SK-N-SH (cell line): ENCODE measurements around the gene PRDM15. TPM values are rescaled to one million over a fixed set of nuclear protein-coding genes. Genes with fewer than 3 reads are reported as not detected.

Experiments
- CTCF ChIA-PET: fragments of 300-600, 350-600 bp; formaldehyde crosslinking; extraction: SDS; loops from one replicate; lab custom pipeline; 2021; lab: Yijun Ruan, JAX
- POLR2A ChIA-PET: fragments of 350-600 bp; sonication (Branson Sonifier 250); formaldehyde crosslinking; extraction: SDS; loops from one replicate; lab custom pipeline; 2020; ENCODE audit warnings: antibody characterized with exemption, inconsistent platforms; lab: Yijun Ruan, JAX
- DNase-seq: peaks from one replicate; pipeline ENCODE4 v3.0.0; 2012
- H2AFZ ChIP-seq: fragments of 200-600 bp; sonication (generic); 2 replicates; pipeline ENCODE4 v1.8.1; 2016; ENCODE audit warnings: antibody characterized with exemption, mild to moderate bottlenecking, low read depth
- H3F3A ChIP-seq: fragments of 200-600 bp; sonication (generic); replicated peaks from 2 replicates; pipeline ENCODE3; 2016; ENCODE audit warnings: antibody characterized with exemption, mild to moderate bottlenecking; ENCODE audit not compliant: insufficient read depth
- H3K27ac ChIP-seq, 2 experiments: fragments of 200-500 bp in 1 of 2; fragments of 200-600 bp in 1 of 2; sonication (Bioruptor generic) in 1 of 2; sonication (generic), shearing (Covaris generic) in 1 of 2; 2 replicates each; pipeline versions ENCODE4 v1.5.1 to v1.6.1; 2014 to 2016; ENCODE audit warnings: low read depth in 2 of 2, inconsistent platforms in 1 of 2, low read length in 1 of 2, mild to moderate bottlenecking in 1 of 2, mixed read lengths in 1 of 2
- H3K27me3 ChIP-seq: fragments of 200-600 bp; sonication (generic), shearing (Covaris generic); 2 replicates; pipeline ENCODE4 v1.6.1; 2016; ENCODE audit warnings: mixed run types; ENCODE audit not compliant: insufficient read depth
- H3K36me3 ChIP-seq, 2 experiments: fragments of 200-500 bp in 1 of 2; fragments of 200-600 bp in 1 of 2; sonication (Bioruptor generic) in 1 of 2; sonication (generic) in 1 of 2; replicated peaks in 1 of 2; 2 replicates each; pipeline versions ENCODE3 to v1.5.1; 2014 to 2016; ENCODE audit warnings: low read length in 1 of 2, mild to moderate bottlenecking in 1 of 2; ENCODE audit not compliant: insufficient read depth in 2 of 2, control insufficient read depth in 1 of 2
- H3K4me1 ChIP-seq, 2 experiments: fragments of 200-500 bp in 1 of 2; fragments of 200-600 bp in 1 of 2; sonication (Bioruptor generic) in 1 of 2; sonication (generic), shearing (Covaris generic) in 1 of 2; 2 replicates each; pipeline versions ENCODE4 v1.5.1 to v1.6.1; 2014 to 2016; ENCODE audit warnings: low read depth in 1 of 2, low read length in 1 of 2, mixed run types in 1 of 2; ENCODE audit not compliant: insufficient read depth in 2 of 2, control insufficient read depth in 1 of 2
- H3K4me2 ChIP-seq: fragments of 200-600 bp; sonication (generic), shearing (Covaris generic); 2 replicates; pipeline ENCODE4 v1.6.1; 2017; ENCODE audit warnings: mixed run types
- H3K4me3 ChIP-seq, 2 experiments: fragments of 200-500 bp in 1 of 2; fragments of 200-600 bp in 1 of 2; sonication (Bioruptor generic) in 1 of 2; sonication (generic), shearing (Covaris generic) in 1 of 2; 2 replicates each; pipeline versions ENCODE4 v1.5.1 to v1.8.1; 2014 to 2016; ENCODE audit warnings: low read depth in 2 of 2, inconsistent platforms in 1 of 2, low read length in 1 of 2, mild to moderate bottlenecking in 1 of 2, mixed read lengths in 1 of 2, moderate library complexity in 1 of 2
- H3K79me2 ChIP-seq: fragments of 200-600 bp; sonication (generic); 2 replicates; pipeline ENCODE4 v1.8.1; 2017; ENCODE audit warnings: mild to moderate bottlenecking; ENCODE audit not compliant: insufficient read depth
- H3K9ac ChIP-seq: fragments of 200-600 bp; sonication (generic); 2 replicates; pipeline ENCODE4 v1.6.1; 2017; ENCODE audit warnings: mixed run types
- H3K9me2 ChIP-seq: fragments of 200-600 bp; sonication (generic); 2 replicates; pipeline ENCODE4 v1.6.1; 2017; ENCODE audit warnings: mixed run types
- H3K9me3 ChIP-seq: fragments of 200-600 bp; sonication (generic); 2 replicates; pipeline ENCODE4 v1.6.1; 2017; ENCODE audit warnings: mixed run types, mild to moderate bottlenecking, moderate library complexity
- H4K20me1 ChIP-seq: fragments of 200-600 bp; sonication (generic); 2 replicates; pipeline ENCODE4 v1.6.1; 2017; ENCODE audit warnings: mild to moderate bottlenecking, mixed run types; ENCODE audit not compliant: insufficient read depth
- CTCF ChIP-seq: fragments of 200-600 bp; sonication (generic); IDR thresholded peaks from 2 replicates; pipeline ENCODE4 v1.6.1; 2017; ENCODE audit warnings: antibody characterized with exemption, mild to moderate bottlenecking, moderate library complexity
- EP300 ChIP-seq, 2 experiments: IDR thresholded peaks; 2 replicates each; pipeline versions ENCODE4 v1.4.0 to v1.6.1; 2012; ENCODE audit warnings: borderline replicate concordance in 1 of 2, low read depth in 1 of 2, low read length in 1 of 2
- FOSL2 ChIP-seq: IDR thresholded peaks from 2 replicates; pipeline ENCODE4 v1.4.0; 2012; ENCODE audit warnings: low read depth, mild to moderate bottlenecking, moderate library complexity, borderline replicate concordance
- GABPA ChIP-seq: IDR thresholded peaks from 2 replicates; pipeline ENCODE4 v1.4.0; 2012; ENCODE audit warnings: low read depth, mild to moderate bottlenecking
- IRF3 ChIP-seq: fragments of 150-350 bp; IDR thresholded peaks from 2 replicates; pipeline ENCODE4 v1.6.1; 2016; ENCODE audit warnings: mild to moderate bottlenecking, low read depth, low read length
- MAX ChIP-seq: IDR thresholded peaks from 2 replicates; pipeline ENCODE4 v1.4.0; 2012; ENCODE audit warnings: low read depth
- REST ChIP-seq: IDR thresholded peaks from 2 replicates; pipeline ENCODE4 v1.6.1; 2012; ENCODE audit warnings: mild to moderate bottlenecking, low read depth, low read length, moderate library complexity
- USF2 ChIP-seq: fragments of 150-350 bp; IDR thresholded peaks from 2 replicates; pipeline ENCODE4 v1.6.1; 2017; ENCODE audit warnings: antibody characterized with exemption, low read length, low read depth, borderline replicate concordance
- WGBS: methylation state at CpG from one replicate; pipeline ENCODE4 v1.1.6; 2017; ENCODE audit warnings: low lambda C conversion rate; 5-methylcytosine and 5-hydroxymethylcytosine counted together
- polyA plus RNA-seq, 3 experiments: library from polyadenylated mRNA; depleted of rRNA; stranded (reverse); fragments of >200 nt; gene quantifications; 2 replicates each; pipeline ENCODE4 v1.2.3, GENCODE V29; 2012

The PRDM15 gene
- polyA plus RNA-seq, 1 of the 3 experiments (the other 2 are of a cell fraction): 7.0 TPM

- no peak for TF ChIP-seq CTCF
Measured at GRCh38 chr21:41883582-41883981, 4.4 kb upstream of the PRDM15 start (continued).

- no peaks in the 10 kb centered on the region for H3K27me3 ChIP-seq
- DNase-seq: no peak
- POLR2A ChIA-PET: no interaction called here
- H4K20me1 ChIP-seq: no peaks in the 10 kb centered on the region
- no peak overlapping the region for H3K9ac ChIP-seq
- H3K4me2 ChIP-seq: no peak overlapping the region
- TF ChIP-seq USF2 (no peak), GABPA (no peak), EP300 (IDR thresholded peaks at IDR 0.05; ENCODE audit: borderline replicate concordance in 1 of 2, low read depth in 1 of 2, low read length in 1 of 2) (no peak), REST (no peak), IRF3 (no peak), MAX (no peak), FOSL2 (no peak)
- TF ChIP-seq, all 33 proteins: peak for 0
- H3K36me3 ChIP-seq: no peaks in the 10 kb centered on the region
- peaks cover 0 to 13% of the 10 kb centered on the region in 2 experiments; a peak in 3 of 4 replicates for H3K4me1 ChIP-seq
- peaks cover 23% of the 10 kb centered on the region; the same call in 1 of the 2 replicates for H3K79me2 ChIP-seq
- over 99% methylated on average over 6 of the region's 6 CpGs for WGBS
- peaks cover 9% of the 10 kb centered on the region for H3F3A ChIP-seq
- H2AFZ ChIP-seq: no peak overlapping the region
- no peaks in the 10 kb centered on the region for H3K9me3 ChIP-seq
- no peaks in the 10 kb centered on the region for H3K9me2 ChIP-seq
- CTCF ChIA-PET: interaction anchor here (1.8 kb wide), 1 partner anchor 269 kb away, joined by 4 read pairs; no protein-coding TSS in a partner anchor
- H3K27ac ChIP-seq: no peak overlapping the region
- H3K4me3 ChIP-seq: no peak overlapping the region
Measured at GRCh38 chr21:41881051-41881450, 1.9 kb upstream of the PRDM15 start.
